ENCODE measurements around the gene OR5T2.
"Not testable (repeated sequence)": the region's sequence is repeated elsewhere in the genome, so short reads cannot be mapped to it uniquely, and the experiment has no call there.

OR5T2 gene

GRCh38 chr11:56234155-56234554, at the start of gene OR5T2:
OR5T2 (minus strand) TSS chr11:56234255; CDS start chr11:56233062, 1,193 bp downstream.
- DNase-seq (ENCODE audit: low read depth in 2 of 2), result no peak

- no peak for DNase-seq (ENCODE audit: low read depth in 2 of 2)
These were observed 39.8 kb upstream of the OR5T2 start, which contains the start of gene OR5T1 for GRCh38 chr11:56273854-56274253. OR5T1 (plus strand) TSS chr11:56274154; CDS start chr11:56275639, 1,485 bp downstream.

GRCh38 chr11:56271092-56271491, 37.0 kb upstream of the OR5T2 start:
- DNase-seq (ENCODE audit: low read depth in 2 of 2), result no peak

GRCh38 chr11:56251954-56252353, 17.9 kb upstream of the OR5T2 start, which contains the start of gene OR5T3:
OR5T3 (plus strand) TSS chr11:56252254; CDS start chr11:56252254, 0 bp downstream.
- no peak for DNase-seq (ENCODE audit: low read depth in 2 of 2)

- DNase-seq (ENCODE audit: low read depth in 2 of 2), result not testable (repeated sequence)
These were observed 14.3 kb downstream of the OR5T2 start for GRCh38 chr11:56219735-56220134.

- no peak for DNase-seq (ENCODE audit: low read depth in 2 of 2)
These were observed 19.5 kb downstream of the OR5T2 start for GRCh38 chr11:56214537-56214936.

GRCh38 chr11:56207790-56208189, 26.3 kb downstream of the OR5T2 start:
- no peak for DNase-seq (ENCODE audit: low read depth in 2 of 2)

- no peak for DNase-seq (ENCODE audit: low read depth in 2 of 2)
These were observed 36.7 kb downstream of the OR5T2 start for GRCh38 chr11:56197367-56197766.

GRCh38 chr11:56196705-56197104, 37.4 kb downstream of the OR5T2 start:
- no peak for DNase-seq (ENCODE audit: low read depth in 2 of 2)

GRCh38 chr11:56188602-56189001, 45.5 kb downstream of the OR5T2 start:
- DNase-seq (ENCODE audit: low read depth in 2 of 2), result no peak

- DNase-seq (ENCODE audit: low read depth in 2 of 2), result no peak
These were observed 50.6 kb downstream of the OR5T2 start for GRCh38 chr11:56183459-56183858.
